ENCODE measurements around the gene PVRIG. TPM values are rescaled to one million over a fixed set of nuclear protein-coding genes. Genes with fewer than 3 reads are reported as not detected.

The PVRIG gene
- total and polyA plus RNA-seq, 2 of the 4 experiments (the other 2 are of a cell fraction), result not detected

DNA sequence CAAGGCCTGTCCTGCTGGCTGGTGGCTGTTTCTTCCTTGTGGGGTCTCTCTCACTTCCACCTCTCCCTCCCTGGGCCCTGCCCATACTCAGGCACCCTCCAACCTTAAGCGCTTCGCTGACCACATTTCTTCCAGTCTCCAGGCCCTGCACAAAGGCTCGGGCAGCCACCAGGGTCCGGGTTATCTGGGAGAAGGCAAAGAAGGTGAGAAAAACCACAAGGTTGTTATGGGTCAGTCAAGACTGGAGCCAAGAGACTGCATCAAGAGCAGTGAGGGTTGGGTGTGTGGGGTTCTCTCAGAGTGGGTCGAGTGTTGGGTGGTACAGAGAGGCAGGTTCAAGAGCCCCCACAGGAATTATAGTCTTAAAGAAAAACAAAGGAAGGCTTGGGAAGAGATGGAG is 45.2 kb upstream of the PVRIG start:
- Histone ChIP-seq H2BK15ac (ENCODE audit: low read depth, low read length) (no peak overlapping the region), H3K56ac (ENCODE audit: extremely low read depth, insufficient read depth, low read length) (no peak overlapping the region), H2AFZ (replicated peaks; ENCODE audit: low read length, poor library complexity) (no peak overlapping the region), H4K5ac (ENCODE audit: low read depth, low read length) (no peak overlapping the region), H2BK5ac (ENCODE audit: low read depth, low read length, poor library complexity, severe bottlenecking) (no peak overlapping the region), H4K20me1 (ENCODE audit: insufficient read depth, low read length) (no peaks in the 10 kb centered on the region), H3K27me3 (ENCODE audit: control insufficient read depth, insufficient read depth, low read length) (no peaks in the 10 kb centered on the region), H3K36me3 (ENCODE audit: control insufficient read depth, insufficient read depth, low read length) (peaks cover 13% of the 10 kb centered on the region), H3K14ac (replicated peaks; ENCODE audit: low read depth, low read length) (no peak overlapping the region), H3K9me3 (ENCODE audit: control insufficient read depth, insufficient read depth, low read length) (no peaks in the 10 kb centered on the region), H3K4me1 (ENCODE audit: control insufficient read depth, insufficient read depth, low read length) (peaks cover 5% of the 10 kb centered on the region), H3K9ac (ENCODE audit: low read depth, low read length) (no peak overlapping the region), H2AK5ac (ENCODE audit: low read depth, low read length) (no peak overlapping the region), H3K27ac (ENCODE audit: insufficient read depth, low read length) (no peak overlapping the region), H3K4me2 (ENCODE audit: low read depth, low read length) (no peak overlapping the region), H2AK9ac (replicated peaks; ENCODE audit: low read depth, low read length, poor library complexity) (no peak overlapping the region), H3K79me1 (ENCODE audit: low read depth in 1 of 2, low read length in 2 of 2) (peaks cover 16 to 22% of the 10 kb centered on the region in 2 experiments), H3K18ac (ENCODE audit: low read depth, low read length) (no peak overlapping the region), H3K4ac (ENCODE audit: low read depth, low read length) (no peak overlapping the region), H2BK120ac (ENCODE audit: low read depth, low read length) (no peak overlapping the region), H3K9me1 (ENCODE audit: insufficient read depth, low read length) (no peaks in the 10 kb centered on the region), H3K23ac (ENCODE audit: low read depth, low read length) (no peak overlapping the region), H3K4me3 (ENCODE audit: insufficient read depth, low read depth, low read length) (no peak overlapping the region), H2BK20ac (ENCODE audit: low read depth, low read length) (no peak overlapping the region), H4K91ac (ENCODE audit: insufficient read depth, low read depth, low read length) (no peak overlapping the region), H4K8ac (ENCODE audit: low read depth in 2 of 2, low read length in 2 of 2) (no peak overlapping the region)
- ChIA-PET CTCF (no interaction called here), POLR2A (ENCODE audit: unreplicated experiment) (no interaction called here)
- no peak for ATAC-seq (ENCODE audit: low read depth)
- 83% methylated on average over 1 of the region's 5 CpGs; no CpG with 5 or more reads in 1 of the 2 experiments for WGBS, 2 experiments (ENCODE audit: extremely low coverage in 2 of 2, insufficient read length in 1 of 2)
- BruUV-seq (replicated peaks), result no TSS peak
- TF ChIP-seq BHLHE40 (IDR thresholded peaks at IDR 0.05; ENCODE audit: low read depth, low read length) (no peak), MAFK (IDR thresholded peaks at IDR 0.05; ENCODE audit: low read depth, low read length) (no peak), RFX5 (IDR thresholded peaks at IDR 0.05; ENCODE audit: low read depth, low read length) (no peak), SMC3 (IDR thresholded peaks at IDR 0.05; ENCODE audit: low read depth, low read length) (no peak), RAD21 (IDR thresholded peaks at IDR 0.05; ENCODE audit: low read length) (no peak), MAZ (IDR thresholded peaks at IDR 0.05; ENCODE audit: borderline replicate concordance, low read depth, low read length) (no peak), RCOR1 (IDR thresholded peaks at IDR 0.05; ENCODE audit: insufficient replicate concordance, low read length) (no peak), USF2 (IDR thresholded peaks at IDR 0.05; ENCODE audit: low read depth, low read length) (no peak), NFE2L2 (IDR thresholded peaks at IDR 0.05; ENCODE audit: low read depth, low read length) (no peak), MXI1 (IDR thresholded peaks at IDR 0.05; ENCODE audit: borderline replicate concordance, low read depth, low read length) (no peak), POLR2A (IDR thresholded peaks at IDR 0.05; ENCODE audit: low read depth, low read length) (no peak), CHD1 (IDR thresholded peaks at IDR 0.05; ENCODE audit: low read depth, low read length) (no peak), FOS (IDR thresholded peaks at IDR 0.05; ENCODE audit: low read depth, low read length) (no peak), CEBPB (IDR thresholded peaks at IDR 0.05; ENCODE audit: low read depth, low read length) (no peak)
- TF ChIP-seq, protein P1, sequence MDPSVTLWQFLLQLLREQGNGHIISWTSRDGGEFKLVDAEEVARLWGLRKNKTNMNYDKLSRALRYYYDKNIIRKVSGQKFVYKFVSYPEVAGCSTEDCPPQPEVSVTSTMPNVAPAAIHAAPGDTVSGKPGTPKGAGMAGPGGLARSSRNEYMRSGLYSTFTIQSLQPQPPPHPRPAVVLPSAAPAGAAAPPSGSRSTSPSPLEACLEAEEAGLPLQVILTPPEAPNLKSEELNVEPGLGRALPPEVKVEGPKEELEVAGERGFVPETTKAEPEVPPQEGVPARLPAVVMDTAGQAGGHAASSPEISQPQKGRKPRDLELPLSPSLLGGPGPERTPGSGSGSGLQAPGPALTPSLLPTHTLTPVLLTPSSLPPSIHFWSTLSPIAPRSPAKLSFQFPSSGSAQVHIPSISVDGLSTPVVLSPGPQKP (IDR thresholded peaks at IDR 0.05; ENCODE audit: borderline replicate concordance, low read depth, low read length), result no peak
- TF ChIP-seq, protein P2, sequence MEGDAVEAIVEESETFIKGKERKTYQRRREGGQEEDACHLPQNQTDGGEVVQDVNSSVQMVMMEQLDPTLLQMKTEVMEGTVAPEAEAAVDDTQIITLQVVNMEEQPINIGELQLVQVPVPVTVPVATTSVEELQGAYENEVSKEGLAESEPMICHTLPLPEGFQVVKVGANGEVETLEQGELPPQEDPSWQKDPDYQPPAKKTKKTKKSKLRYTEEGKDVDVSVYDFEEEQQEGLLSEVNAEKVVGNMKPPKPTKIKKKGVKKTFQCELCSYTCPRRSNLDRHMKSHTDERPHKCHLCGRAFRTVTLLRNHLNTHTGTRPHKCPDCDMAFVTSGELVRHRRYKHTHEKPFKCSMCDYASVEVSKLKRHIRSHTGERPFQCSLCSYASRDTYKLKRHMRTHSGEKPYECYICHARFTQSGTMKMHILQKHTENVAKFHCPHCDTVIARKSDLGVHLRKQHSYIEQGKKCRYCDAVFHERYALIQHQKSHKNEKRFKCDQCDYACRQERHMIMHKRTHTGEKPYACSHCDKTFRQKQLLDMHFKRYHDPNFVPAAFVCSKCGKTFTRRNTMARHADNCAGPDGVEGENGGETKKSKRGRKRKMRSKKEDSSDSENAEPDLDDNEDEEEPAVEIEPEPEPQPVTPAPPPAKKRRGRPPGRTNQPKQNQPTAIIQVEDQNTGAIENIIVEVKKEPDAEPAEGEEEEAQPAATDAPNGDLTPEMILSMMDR (conservative IDR thresholded peaks at IDR 0.05; ENCODE audit: low read depth, low read length), result no peak
- in situ Hi-C loops (cut with MboI; ENCODE audit: low sequenced_read_pairs) (no loop called here), dilution Hi-C loops (cut with HindIII; ENCODE audit: low sequenced_read_pairs, unreplicated experiment) (no loop called here), intact Hi-C loops (cut with micrococcal nuclease) (no loop called here)
- DNase-seq, result no peak

All from IMR-90 (cell line).